Measurements from ENCODE around the gene SEL1L3. TPM values are rescaled to one million over a fixed set of nuclear protein-coding genes. Genes with fewer than 3 reads are reported as not detected.
A peak's percentile ranks its signal among the peaks of the same experiment; 100 is the strongest.

Gene SEL1L3
- total RNA-seq, 6 experiments from 2014 or later = 5.0 to 33.6 (median 13.3) TPM

- intact Hi-C loops (cut with DNase I) = no loop called here
- Histone ChIP-seq H3K27ac (no peak overlapping the region), H3K27me3 (no peaks in the 10 kb centered on the region), H3K4me1 (no peaks in the 10 kb centered on the region), H3K9me3 (no peaks in the 10 kb centered on the region), H3K36me3 (no peaks in the 10 kb centered on the region), H3K4me3 (no peak overlapping the region)
- DNase-seq (no peak), ATAC-seq (peak; percentile 44 to 88 (median 62))
- WGBS (ENCODE audit: insufficient coverage, low coverage, low lambda C conversion rate, missing lambda C conversion rate) = 60% methylated on average over 5 of the region's 5 CpGs
- TF ChIP-seq CTCF (IDR thresholded peaks at IDR 0.05) = no peak
- TF ChIP-seq POLR2A (IDR thresholded peaks at IDR 0.05) = no peak
Measured at GRCh38 chr4:25896776-25897539, 34.2 kb upstream of the SEL1L3 start.

GRCh38 chr4:25892796-25893195 lies 30.0 kb upstream of the SEL1L3 start:
- Histone ChIP-seq H3K9me3 (no peaks in the 10 kb centered on the region), H3K4me3 (no peak overlapping the region), H3K27me3 (no peaks in the 10 kb centered on the region), H3K36me3 (no peaks in the 10 kb centered on the region), H3K27ac (no peak overlapping the region), H3K4me1 (no peaks in the 10 kb centered on the region)
- TF ChIP-seq POLR2A (IDR thresholded peaks at IDR 0.05) (no peak), CTCF (IDR thresholded peaks at IDR 0.05) (no peak)
- intact Hi-C loops (cut with DNase I) = no loop called here
- ATAC-seq = no peak
- 52% methylated on average over 6 of the region's 6 CpGs for WGBS (ENCODE audit: insufficient coverage, low coverage, low lambda C conversion rate, missing lambda C conversion rate)
- DNase-seq = no peak

- Histone ChIP-seq H3K4me3 (no peak overlapping the region), H3K4me1 (no peaks in the 10 kb centered on the region), H3K27me3 (no peaks in the 10 kb centered on the region), H3K36me3 (no peaks in the 10 kb centered on the region), H3K9me3 (no peaks in the 10 kb centered on the region), H3K27ac (no peak overlapping the region)
- WGBS (ENCODE audit: insufficient coverage, low coverage, low lambda C conversion rate, missing lambda C conversion rate) = 64% methylated on average over 9 of the region's 11 CpGs
- intact Hi-C loops (cut with DNase I) = no loop called here
- ATAC-seq = no peak
- no peak for TF ChIP-seq CTCF (IDR thresholded peaks at IDR 0.05)
- no peak for TF ChIP-seq POLR2A (IDR thresholded peaks at IDR 0.05)
- DNase-seq = no peak
Measured at GRCh38 chr4:25890571-25891485, 28.0 kb upstream of the SEL1L3 start.

GRCh38 chr4:25889589-25890503 lies 27.1 kb upstream of the SEL1L3 start:
- no peak overlapping the region for H3K27ac ChIP-seq
- WGBS (ENCODE audit: insufficient coverage, low coverage, low lambda C conversion rate, missing lambda C conversion rate) = 92% methylated on average over 7 of the region's 14 CpGs

More at GRCh38 chr4:25889589-25890503, 27.1 kb upstream of the SEL1L3 start:
- intact Hi-C loops (cut with DNase I) = no loop called here
- no peaks in the 10 kb centered on the region for H3K36me3 ChIP-seq
- H3K4me1 ChIP-seq = no peaks in the 10 kb centered on the region
- TF ChIP-seq POLR2A (IDR thresholded peaks at IDR 0.05) (no peak), CTCF (IDR thresholded peaks at IDR 0.05) (no peak)
- H3K27me3 ChIP-seq = no peaks in the 10 kb centered on the region
- H3K9me3 ChIP-seq = no peaks in the 10 kb centered on the region
- no peak for ATAC-seq
- DNase-seq = no peak
- H3K4me3 ChIP-seq = no peak overlapping the region
